HepG2 (cell line): ENCODE data around the gene RESP18. TPM values are rescaled to one million over a fixed set of nuclear protein-coding genes. Genes with fewer than 3 reads are reported as not detected.
A peak's percentile ranks its signal among the peaks of the same experiment; 100 is the strongest.

ENCODE experiments used
- ERF ChIP-seq: IDR thresholded peaks from 2 replicates; pipeline ENCODE4 v1.6.1; 2018; ENCODE audit warnings: missing biosample characterization, missing genetic modification reagents
- FOXK2 ChIP-seq: fragments of 450-650 bp; IDR thresholded peaks from 2 replicates; pipeline ENCODE4 v1.6.1; 2016
- GATAD2A ChIP-seq: IDR thresholded peaks from 2 replicates; pipeline ENCODE4 v1.6.1; 2016
- GTF3A ChIP-seq: sonication (generic); formaldehyde crosslinking; conservative IDR thresholded peaks from 2 replicates; pipeline ENCODE4 v1.4.0; 2020; ENCODE audit warnings: mild to moderate bottlenecking, missing genetic modification reagents
- KDM3A ChIP-seq: IDR thresholded peaks from 2 replicates; pipeline ENCODE4 v1.6.1; 2018; ENCODE audit warnings: low read depth, missing compliant biosample characterization
- KLF6 ChIP-seq: IDR thresholded peaks from 2 replicates; pipeline ENCODE4 v1.8.0; 2016; ENCODE audit warnings: missing biosample characterization, missing genetic modification reagents
- RBFOX2 ChIP-seq: fragments of 200-400 bp; formaldehyde crosslinking; IDR thresholded peaks from 2 replicates; pipeline ENCODE4 v1.6.1; 2017; ENCODE audit warnings: low read depth, mild to moderate bottlenecking, low read length
- SIX1 ChIP-seq: sonication (generic); formaldehyde crosslinking; IDR thresholded peaks from 2 replicates; pipeline ENCODE4 v1.4.0; 2020; ENCODE audit warnings: missing genetic modification reagents, borderline replicate concordance
- SNAPC2 ChIP-seq: sonication (generic); formaldehyde crosslinking; IDR thresholded peaks from 2 replicates; pipeline ENCODE4 v1.8.1; 2022; ENCODE audit warnings: mild to moderate bottlenecking, missing genetic modification reagents
- STAT5B ChIP-seq: sonication (generic); formaldehyde crosslinking; IDR thresholded peaks from 2 replicates; pipeline ENCODE4 v1.4.0; 2020; ENCODE audit warnings: missing genetic modification reagents
- ZMAT3 ChIP-seq: sonication (generic); formaldehyde crosslinking; conservative IDR thresholded peaks from 2 replicates; pipeline ENCODE4 v1.7.0; 2021; ENCODE audit warnings: missing genetic modification reagents
- ZNF282 ChIP-seq: fragments of 450-650 bp; IDR thresholded peaks from 2 replicates; pipeline ENCODE4 v1.6.1; 2018; ENCODE audit not compliant: partially characterized antibody
- ZNF616 ChIP-seq: sonication (generic); formaldehyde crosslinking; IDR thresholded peaks from 2 replicates; pipeline ENCODE4 v1.5.0; 2020; ENCODE audit warnings: low read depth, mild to moderate bottlenecking, missing genetic modification reagents
- ZNF773 ChIP-seq: sonication (generic); formaldehyde crosslinking; IDR thresholded peaks from 2 replicates; pipeline ENCODE4 v1.4.0; 2020; ENCODE audit warnings: missing genetic modification reagents, borderline replicate concordance
- ZNF792 ChIP-seq: IDR thresholded peaks from 2 replicates; pipeline ENCODE4 v1.6.1; 2016
- ZSCAN20 ChIP-seq: sonication (generic); formaldehyde crosslinking; IDR thresholded peaks from 2 replicates; pipeline ENCODE4 v1.4.0; 2020; ENCODE audit warnings: missing genetic modification reagents, mild to moderate bottlenecking, borderline replicate concordance
- polyA plus RNA-seq, 8 experiments: library from polyadenylated mRNA; depleted of rRNA in 3 of 8; stranded (reverse) in 7 of 8; unstranded in 1 of 8; fragments of >200 nt; fragmentation: Illumina TruSeq in 4 of 8; extraction: Trizol in 4 of 8; gene quantifications; 2 replicates each; pipeline versions ENCODE4 v1.2.1 to v1.2.3, GENCODE V29; 2011 to 2016; ENCODE audit warnings: low read depth in 4 of 8, missing spikeins in 1 of 8, mixed read lengths in 1 of 8; ENCODE audit not compliant: insufficient read depth in 1 of 8
- total RNA-seq, 5 experiments: library from RNA; depleted of rRNA; stranded (reverse); fragments of >200 nt; fragmentation: Illumina TruSeq; extraction: Trizol; gene quantifications; 2 replicates each; pipeline ENCODE4 v1.2.3, GENCODE V29; 2016; ENCODE audit warnings: low read depth in 1 of 5
- TF ChIP-seq, protein P1 (sequence below): sonication (generic); formaldehyde crosslinking; IDR thresholded peaks from 2 replicates; pipeline ENCODE4 v1.4.0; 2020; ENCODE audit warnings: mild to moderate bottlenecking, missing genetic modification reagents
- TF ChIP-seq, protein P2 (sequence below): sonication (generic); formaldehyde crosslinking; IDR thresholded peaks from 2 replicates; pipeline ENCODE4 v1.4.0; 2020; ENCODE audit warnings: missing genetic modification reagents
- TF ChIP-seq, protein P3 (sequence below): sonication (generic); formaldehyde crosslinking; IDR thresholded peaks from 2 replicates; pipeline ENCODE4 v1.5.1; 2020; ENCODE audit warnings: missing genetic modification reagents, mild to moderate bottlenecking, borderline replicate concordance
- TF ChIP-seq, protein P4 (sequence below): sonication (generic); formaldehyde crosslinking; IDR thresholded peaks from 2 replicates; pipeline ENCODE4 v1.4.0; 2020; ENCODE audit warnings: missing genetic modification reagents

The RESP18 gene
- total and polyA plus RNA-seq, 2 of the 13 experiments (the other 11 are each of a cell fraction or from before 2014, with no cell fraction given), result not detected

DNA sequence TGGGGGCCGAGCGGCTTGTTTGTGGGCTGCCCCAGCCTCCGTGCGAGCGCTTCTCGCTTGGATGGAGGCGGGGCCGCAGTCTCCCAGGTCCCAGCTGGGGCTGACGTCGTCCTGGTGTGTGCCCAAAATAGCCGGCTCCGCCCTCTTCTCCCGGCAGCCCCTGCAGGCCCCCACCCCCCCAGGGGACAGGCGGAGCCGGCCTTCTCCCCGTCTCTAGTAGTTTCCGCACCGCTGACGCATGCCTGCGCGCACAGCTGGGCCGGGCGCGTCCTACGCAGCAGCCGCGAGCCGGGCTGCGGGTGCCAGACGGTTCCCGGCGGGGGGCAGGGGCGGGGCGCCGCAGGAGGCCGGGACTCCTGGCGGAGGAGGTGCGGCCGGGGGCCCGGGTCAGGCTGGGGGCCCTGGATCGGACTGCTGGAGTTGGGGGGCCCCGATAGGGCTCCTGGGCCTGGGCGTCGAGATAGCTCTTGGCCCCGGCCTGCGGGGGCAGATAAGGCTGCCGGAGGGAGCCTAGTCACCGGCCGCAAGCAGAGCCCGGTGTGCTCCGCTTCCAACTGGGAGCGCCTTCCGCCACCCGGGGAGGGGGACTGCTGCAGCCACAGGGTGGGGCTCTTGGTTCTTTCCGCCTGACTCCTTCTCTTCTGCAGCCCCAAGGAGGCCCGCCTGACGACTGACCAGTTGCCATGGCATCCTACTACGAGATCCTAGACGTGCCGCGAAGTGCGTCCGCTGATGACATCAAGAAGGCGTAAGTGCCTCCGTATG is 53.2 kb downstream of the RESP18 start, which contains the start of gene DNAJB2 (continued):
- TF ChIP-seq ERF (CRISPR knock-in tag), result peak; percentile 93
- 0 out of 2 replicates have a peak, but pooled peaks have one; percentile 48 for TF ChIP-seq SNAPC2 (CRISPR knock-in tag)
- 0 out of 2 replicates have a peak, but pooled peaks have one; percentile 51 for TF ChIP-seq GTF3A
- TF ChIP-seq STAT5B, result 0 out of 2 replicates have a peak, but pooled peaks have one; percentile 25
- TF ChIP-seq ZNF773 (CRISPR knock-in tag), result peak; percentile 46; the same call in 1 of the 2 replicates
- TF ChIP-seq, protein P1, sequence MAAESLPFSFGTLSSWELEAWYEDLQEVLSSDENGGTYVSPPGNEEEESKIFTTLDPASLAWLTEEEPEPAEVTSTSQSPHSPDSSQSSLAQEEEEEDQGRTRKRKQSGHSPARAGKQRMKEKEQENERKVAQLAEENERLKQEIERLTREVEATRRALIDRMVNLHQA (CRISPR knock-in tag), result 0 out of 2 replicates have a peak, but pooled peaks have one; percentile 23
- TF ChIP-seq, protein P2, sequence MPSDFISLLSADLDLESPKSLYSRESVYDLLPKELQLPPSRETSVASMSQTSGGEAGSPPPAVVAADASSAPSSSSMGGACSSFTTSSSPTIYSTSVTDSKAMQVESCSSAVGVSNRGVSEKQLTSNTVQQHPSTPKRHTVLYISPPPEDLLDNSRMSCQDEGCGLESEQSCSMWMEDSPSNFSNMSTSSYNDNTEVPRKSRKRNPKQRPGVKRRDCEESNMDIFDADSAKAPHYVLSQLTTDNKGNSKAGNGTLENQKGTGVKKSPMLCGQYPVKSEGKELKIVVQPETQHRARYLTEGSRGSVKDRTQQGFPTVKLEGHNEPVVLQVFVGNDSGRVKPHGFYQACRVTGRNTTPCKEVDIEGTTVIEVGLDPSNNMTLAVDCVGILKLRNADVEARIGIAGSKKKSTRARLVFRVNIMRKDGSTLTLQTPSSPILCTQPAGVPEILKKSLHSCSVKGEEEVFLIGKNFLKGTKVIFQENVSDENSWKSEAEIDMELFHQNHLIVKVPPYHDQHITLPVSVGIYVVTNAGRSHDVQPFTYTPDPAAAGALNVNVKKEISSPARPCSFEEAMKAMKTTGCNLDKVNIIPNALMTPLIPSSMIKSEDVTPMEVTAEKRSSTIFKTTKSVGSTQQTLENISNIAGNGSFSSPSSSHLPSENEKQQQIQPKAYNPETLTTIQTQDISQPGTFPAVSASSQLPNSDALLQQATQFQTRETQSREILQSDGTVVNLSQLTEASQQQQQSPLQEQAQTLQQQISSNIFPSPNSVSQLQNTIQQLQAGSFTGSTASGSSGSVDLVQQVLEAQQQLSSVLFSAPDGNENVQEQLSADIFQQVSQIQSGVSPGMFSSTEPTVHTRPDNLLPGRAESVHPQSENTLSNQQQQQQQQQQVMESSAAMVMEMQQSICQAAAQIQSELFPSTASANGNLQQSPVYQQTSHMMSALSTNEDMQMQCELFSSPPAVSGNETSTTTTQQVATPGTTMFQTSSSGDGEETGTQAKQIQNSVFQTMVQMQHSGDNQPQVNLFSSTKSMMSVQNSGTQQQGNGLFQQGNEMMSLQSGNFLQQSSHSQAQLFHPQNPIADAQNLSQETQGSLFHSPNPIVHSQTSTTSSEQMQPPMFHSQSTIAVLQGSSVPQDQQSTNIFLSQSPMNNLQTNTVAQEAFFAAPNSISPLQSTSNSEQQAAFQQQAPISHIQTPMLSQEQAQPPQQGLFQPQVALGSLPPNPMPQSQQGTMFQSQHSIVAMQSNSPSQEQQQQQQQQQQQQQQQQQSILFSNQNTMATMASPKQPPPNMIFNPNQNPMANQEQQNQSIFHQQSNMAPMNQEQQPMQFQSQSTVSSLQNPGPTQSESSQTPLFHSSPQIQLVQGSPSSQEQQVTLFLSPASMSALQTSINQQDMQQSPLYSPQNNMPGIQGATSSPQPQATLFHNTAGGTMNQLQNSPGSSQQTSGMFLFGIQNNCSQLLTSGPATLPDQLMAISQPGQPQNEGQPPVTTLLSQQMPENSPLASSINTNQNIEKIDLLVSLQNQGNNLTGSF (CRISPR knock-in tag), result peak; percentile 71; the same call in 1 of the 2 replicates
- no peak for TF ChIP-seq FOXK2
- TF ChIP-seq GATAD2A (CRISPR knock-in tag), result peak; percentile 69
- TF ChIP-seq, protein P3, sequence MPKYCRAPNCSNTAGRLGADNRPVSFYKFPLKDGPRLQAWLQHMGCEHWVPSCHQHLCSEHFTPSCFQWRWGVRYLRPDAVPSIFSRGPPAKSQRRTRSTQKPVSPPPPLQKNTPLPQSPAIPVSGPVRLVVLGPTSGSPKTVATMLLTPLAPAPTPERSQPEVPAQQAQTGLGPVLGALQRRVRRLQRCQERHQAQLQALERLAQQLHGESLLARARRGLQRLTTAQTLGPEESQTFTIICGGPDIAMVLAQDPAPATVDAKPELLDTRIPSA (CRISPR knock-in tag), result peak; percentile 58; the same call in 1 of the 2 replicates
- peak; percentile 69; the same call in 1 of the 2 replicates for TF ChIP-seq ZSCAN20 (CRISPR knock-in tag)
- TF ChIP-seq ZNF792 (CRISPR knock-in tag), result peak; percentile 80
- TF ChIP-seq, protein P4, sequence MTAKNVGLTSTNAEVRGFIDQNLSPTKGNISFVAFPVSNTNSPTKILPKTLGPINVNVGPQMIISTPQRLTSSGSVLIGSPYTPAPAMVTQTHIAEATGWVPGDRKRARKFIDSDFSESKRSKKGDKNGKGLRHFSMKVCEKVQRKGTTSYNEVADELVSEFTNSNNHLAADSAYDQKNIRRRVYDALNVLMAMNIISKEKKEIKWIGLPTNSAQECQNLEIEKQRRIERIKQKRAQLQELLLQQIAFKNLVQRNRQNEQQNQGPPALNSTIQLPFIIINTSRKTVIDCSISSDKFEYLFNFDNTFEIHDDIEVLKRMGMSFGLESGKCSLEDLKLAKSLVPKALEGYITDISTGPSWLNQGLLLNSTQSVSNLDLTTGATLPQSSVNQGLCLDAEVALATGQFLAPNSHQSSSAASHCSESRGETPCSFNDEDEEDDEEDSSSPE, result peak; percentile 78
- peak; percentile 70 for TF ChIP-seq ZMAT3 (CRISPR knock-in tag)
- no peak for TF ChIP-seq SIX1
- peak; percentile 91; the same call in 1 of the 2 replicates for TF ChIP-seq KDM3A (CRISPR knock-in tag)
- TF ChIP-seq ZNF282, result no peak
- TF ChIP-seq ZNF616 (CRISPR knock-in tag), result peak; percentile 74; the same call in 1 of the 2 replicates
- TF ChIP-seq KLF6, result peak; percentile 94
- peak; percentile 91 for TF ChIP-seq RBFOX2
